Testis (tissue), 2 donors: ENCODE data around the gene LYST.

ENCODE experiments used
- POLR2A ChIP-seq: fragments of 450-650 bp; IDR thresholded peaks from one replicate; pipeline ENCODE4 v1.6.1; 2017; ENCODE audit warnings: antibody characterized with exemption, mild to moderate bottlenecking, moderate library complexity
- TF ChIP-seq, protein P1 (sequence below), 3 experiments: fragments of 450-650 bp in 2 of 3; fragments of 200-600 bp in 1 of 3; sonication (generic) in 1 of 3; IDR thresholded peaks; one replicate each; pipeline ENCODE4 v1.5.1; 2016 to 2019; ENCODE audit warnings: antibody characterized with exemption in 3 of 3, mild to moderate bottlenecking in 2 of 3, moderate library complexity in 1 of 3

GRCh38 chr1:235617808-235618207 is 248.9 kb downstream of the LYST start:
- TF ChIP-seq, protein P1, sequence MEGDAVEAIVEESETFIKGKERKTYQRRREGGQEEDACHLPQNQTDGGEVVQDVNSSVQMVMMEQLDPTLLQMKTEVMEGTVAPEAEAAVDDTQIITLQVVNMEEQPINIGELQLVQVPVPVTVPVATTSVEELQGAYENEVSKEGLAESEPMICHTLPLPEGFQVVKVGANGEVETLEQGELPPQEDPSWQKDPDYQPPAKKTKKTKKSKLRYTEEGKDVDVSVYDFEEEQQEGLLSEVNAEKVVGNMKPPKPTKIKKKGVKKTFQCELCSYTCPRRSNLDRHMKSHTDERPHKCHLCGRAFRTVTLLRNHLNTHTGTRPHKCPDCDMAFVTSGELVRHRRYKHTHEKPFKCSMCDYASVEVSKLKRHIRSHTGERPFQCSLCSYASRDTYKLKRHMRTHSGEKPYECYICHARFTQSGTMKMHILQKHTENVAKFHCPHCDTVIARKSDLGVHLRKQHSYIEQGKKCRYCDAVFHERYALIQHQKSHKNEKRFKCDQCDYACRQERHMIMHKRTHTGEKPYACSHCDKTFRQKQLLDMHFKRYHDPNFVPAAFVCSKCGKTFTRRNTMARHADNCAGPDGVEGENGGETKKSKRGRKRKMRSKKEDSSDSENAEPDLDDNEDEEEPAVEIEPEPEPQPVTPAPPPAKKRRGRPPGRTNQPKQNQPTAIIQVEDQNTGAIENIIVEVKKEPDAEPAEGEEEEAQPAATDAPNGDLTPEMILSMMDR (IDR thresholded peaks at IDR 0.05) = no peak
- TF ChIP-seq POLR2A = no peak
